ENCODE results near the gene TNFRSF4. TPM values are rescaled to one million over a fixed set of nuclear protein-coding genes. Genes with fewer than 3 reads are reported as not detected.

TNFRSF4 gene
- total RNA-seq, 4 donors from 2014 or later = 0.50 to 2.1 (median 0.93) TPM

GRCh38 chr1:1183221-1183747 lies 30.7 kb downstream of the TNFRSF4 start:
- Histone ChIP-seq H3K9me3 (no peaks in the 10 kb centered on the region), H3K4me3 (no peak overlapping the region), H3K27me3 (peaks cover 0 to 51% (median 4%) of the 10 kb centered on the region in 4 donors), H3K27ac (replicated peaks in 1 of 4) (no peak overlapping the region), H3K36me3 (no peaks in the 10 kb centered on the region), H3K4me1 (peaks cover 0 to 7% (median 4%) of the 10 kb centered on the region in 4 donors)
- WGBS = 80% methylated on average over 18 of the region's 21 CpGs
- intact Hi-C loops (cut with DNase I) = no loop called here
- no peak for TF ChIP-seq POLR2A (IDR thresholded peaks at IDR 0.05; ENCODE audit: low read depth)
- no peak for TF ChIP-seq CTCF (IDR thresholded peaks at IDR 0.05)
- no peak for DNase-seq (ENCODE audit: extremely low spot score)

GRCh38 chr1:1182491-1183220 lies 31.3 kb downstream of the TNFRSF4 start:
- no peak for DNase-seq (ENCODE audit: extremely low spot score)
- Histone ChIP-seq H3K9me3 (no peaks in the 10 kb centered on the region), H3K27me3 (peaks cover 0 to 58% (median 4%) of the 10 kb centered on the region in 4 donors), H3K27ac (replicated peaks in 1 of 4) (no peak overlapping the region), H3K4me3 (no peak overlapping the region), H3K36me3 (no peaks in the 10 kb centered on the region), H3K4me1 (peaks cover 0 to 7% (median 4%) of the 10 kb centered on the region in 4 donors)
- intact Hi-C loops (cut with DNase I) = no loop called here
- WGBS = 61% methylated on average over 34 of the region's 39 CpGs
- TF ChIP-seq POLR2AphosphoS5 (IDR thresholded peaks at IDR 0.05) = no peak
- no peak for TF ChIP-seq POLR2A (IDR thresholded peaks at IDR 0.05; ENCODE audit: low read depth)
- no peak for TF ChIP-seq CTCF (IDR thresholded peaks at IDR 0.05)
- TF ChIP-seq EP300 (IDR thresholded peaks at IDR 0.05) = no peak

- 82% methylated on average over 20 of the region's 21 CpGs for WGBS
- no peak overlapping the region for H3K4me3 ChIP-seq
Observed at GRCh38 chr1:1181938-1182410, 32.0 kb downstream of the TNFRSF4 start.

GRCh38 chr1:1181129-1181937 lies 32.6 kb downstream of the TNFRSF4 start:
- Histone ChIP-seq H3K4me1 (peaks cover 0 to 7% (median 4%) of the 10 kb centered on the region in 4 donors), H3K27ac (replicated peaks in 1 of 4) (no peak overlapping the region), H3K27me3 (peaks cover 0 to 71% (median 9%) of the 10 kb centered on the region in 4 donors), H3K9me3 (no peaks in the 10 kb centered on the region), H3K36me3 (no peaks in the 10 kb centered on the region), H3K4me3 (no peak overlapping the region)
- intact Hi-C loops (cut with DNase I) = no loop called here
- TF ChIP-seq CTCF (IDR thresholded peaks at IDR 0.05) = no peak
- no peak for TF ChIP-seq POLR2A (IDR thresholded peaks at IDR 0.05; ENCODE audit: low read depth)
- no peak for TF ChIP-seq POLR2AphosphoS5 (IDR thresholded peaks at IDR 0.05)
- no peak for TF ChIP-seq EP300 (IDR thresholded peaks at IDR 0.05)
- DNase-seq (ENCODE audit: extremely low spot score) = no peak
- 82% methylated on average over 23 of the region's 26 CpGs for WGBS

More at GRCh38 chr1:1181938-1182410, 32.0 kb downstream of the TNFRSF4 start:
- DNase-seq (ENCODE audit: extremely low spot score) = no peak
- Histone ChIP-seq H3K36me3 (no peaks in the 10 kb centered on the region), H3K27me3 (peaks cover 0 to 65% (median 5%) of the 10 kb centered on the region in 4 donors), H3K27ac (replicated peaks in 1 of 4) (no peak overlapping the region), H3K9me3 (no peaks in the 10 kb centered on the region), H3K4me1 (peaks cover 0 to 7% (median 4%) of the 10 kb centered on the region in 4 donors)
- intact Hi-C loops (cut with DNase I) = no loop called here
- no peak for TF ChIP-seq POLR2A (IDR thresholded peaks at IDR 0.05; ENCODE audit: low read depth)
- TF ChIP-seq EP300 (IDR thresholded peaks at IDR 0.05) = no peak
- TF ChIP-seq CTCF (IDR thresholded peaks at IDR 0.05) = no peak
- TF ChIP-seq POLR2AphosphoS5 (IDR thresholded peaks at IDR 0.05) = no peak

Measured in esophagus muscularis mucosa (tissue), 4 donors.